Measurements from ENCODE around the gene OTOG.
"Not testable (repeated sequence)": the region's sequence is repeated elsewhere in the genome, so short reads cannot be mapped to it uniquely, and the experiment has no call there.

The OTOG gene

GRCh38 chr11:17607083-17607429, 60.0 kb downstream of the OTOG start:
- DNase-seq: no peak

- DNase-seq: no peak
Observed at GRCh38 chr11:17607591-17608570, 60.8 kb downstream of the OTOG start.

- DNase-seq: no peak
Observed at GRCh38 chr11:17608821-17609220, 61.8 kb downstream of the OTOG start.

- no peak for DNase-seq
Observed at GRCh38 chr11:17609291-17610084, 62.4 kb downstream of the OTOG start.

- DNase-seq: no peak
Observed at GRCh38 chr11:17610085-17610894, 63.2 kb downstream of the OTOG start.

- no peak for DNase-seq
Observed at GRCh38 chr11:17611049-17611448, 64.0 kb downstream of the OTOG start.

- DNase-seq: no peak
Observed at GRCh38 chr11:17611503-17612220, 64.6 kb downstream of the OTOG start.

- no peak for DNase-seq
Observed at GRCh38 chr11:17612221-17613188, 65.4 kb downstream of the OTOG start.

GRCh38 chr11:17613428-17613962, 66.4 kb downstream of the OTOG start:
- no peak for DNase-seq

- no peak for DNase-seq
Observed at GRCh38 chr11:17613983-17614382, 66.9 kb downstream of the OTOG start.

GRCh38 chr11:17622711-17623110, 75.7 kb downstream of the OTOG start:
- not testable (repeated sequence) for DNase-seq

- no peak for DNase-seq
Observed at GRCh38 chr11:17629113-17629512, 82.1 kb downstream of the OTOG start.

- DNase-seq: no peak
Observed at GRCh38 chr11:17630936-17631335, 83.9 kb downstream of the OTOG start.

GRCh38 chr11:17631702-17632365, 84.8 kb downstream of the OTOG start:
- DNase-seq: no peak

- DNase-seq: no peak
Observed at GRCh38 chr11:17633279-17633986, 86.4 kb downstream of the OTOG start.

GRCh38 chr11:17633987-17634775, 87.1 kb downstream of the OTOG start:
- no peak for DNase-seq

- DNase-seq: no peak
Observed at GRCh38 chr11:17634776-17635550, 87.9 kb downstream of the OTOG start.

GRCh38 chr11:17635551-17635938, 88.5 kb downstream of the OTOG start:
- DNase-seq: no peak
